ENCODE data around the gene AIMP1. TPM values are rescaled to one million over a fixed set of nuclear protein-coding genes. Genes with fewer than 3 reads are reported as not detected.

Gene AIMP1
- total RNA-seq, 1 donor from 2014 or later = 38.8 TPM

Other genes with a start within 250 kb of the AIMP1 start
- 34.9 TPM for gene TBCK, start 341 bp upstream of the AIMP1 start, total RNA-seq
- not detected for gene GIMD1, start 52.2 kb downstream of the AIMP1 start, total RNA-seq

Data from mesenteric fat pad (tissue), 1 donor.